GM12873 (cell line): ENCODE data around the gene SMARCD3.

Source experiments
- CTCF ChIP-seq: IDR thresholded peaks from 2 replicates; pipeline ENCODE4 v1.5.1; 2012; ENCODE audit warnings: low read depth, mild to moderate bottlenecking, moderate library complexity, low read length, control low read depth; ENCODE audit not compliant: insufficient read depth; ENCODE audit errors: missing control alignments

The SMARCD3 gene

GRCh38 chr7:151204383-151205032 lies 44.0 kb downstream of the SMARCD3 start:
- TF ChIP-seq CTCF: no peak

- TF ChIP-seq CTCF: no peak
Measured at GRCh38 chr7:151202836-151203235, 45.7 kb downstream of the SMARCD3 start.

- TF ChIP-seq CTCF: no peak
Measured at GRCh38 chr7:151201751-151202150, 46.7 kb downstream of the SMARCD3 start.

- TF ChIP-seq CTCF: no peak
Measured at GRCh38 chr7:151201344-151201743, 47.1 kb downstream of the SMARCD3 start.

- no peak for TF ChIP-seq CTCF
Measured at GRCh38 chr7:151198945-151199848, 49.3 kb downstream of the SMARCD3 start.

GRCh38 chr7:151197932-151198331 lies 50.6 kb downstream of the SMARCD3 start:
- TF ChIP-seq CTCF: no peak
